ENCODE data around the gene NT5C2. TPM values are rescaled to one million over a fixed set of nuclear protein-coding genes. Genes with fewer than 3 reads are reported as not detected.
A peak's percentile ranks its signal among the peaks of the same experiment; 100 is the strongest.

Gene NT5C2
- total RNA-seq, 2 experiments from 2014 or later, result 71.8 to 74.0 TPM

- H3K4me3 Mint-ChIP-seq, result no peak overlapping the region
- DNase-seq, result no peak
- H3K27ac Mint-ChIP-seq, result no peak overlapping the region
- H3K36me3 Mint-ChIP-seq (ENCODE audit: low read depth), result peaks cover 19% of the 10 kb centered on the region
- H3K4me1 Mint-ChIP-seq, result peaks cover 3% of the 10 kb centered on the region
- H3K9me3 Mint-ChIP-seq, result no peaks in the 10 kb centered on the region
- no peaks in the 10 kb centered on the region for H3K27me3 Mint-ChIP-seq
- POLR2A ChIA-PET, result interaction anchor here (1.5 kb wide), 1 partner anchor 157 kb away, joined by 3 read pairs; no protein-coding TSS in a partner anchor
- CTCF ChIA-PET, result interaction anchor here (1.6 kb wide), 1 partner anchor 162 kb away, joined by 4 read pairs; no protein-coding TSS in a partner anchor
Observed at GRCh38 chr10:103082683-103083082, 110.4 kb downstream of the NT5C2 start.

GRCh38 chr10:103080891-103081581 lies 112.0 kb downstream of the NT5C2 start:
- ChIA-PET CTCF (interaction anchor here (0.6 kb wide), 1 partner anchor 167 kb away, joined by 3 read pairs; no protein-coding TSS in a partner anchor), POLR2A (interaction anchor here (1.2 kb wide), 1 partner anchor 163 kb away, joined by 4 read pairs; the partner anchor contains the start of gene CNNM2)

GRCh38 chr10:103079946-103080345 lies 113.1 kb downstream of the NT5C2 start:
- Mint-ChIP-seq H3K27ac (no peak overlapping the region), H3K4me1 (peaks cover 3% of the 10 kb centered on the region)
- POLR2A ChIA-PET, result no interaction called here

More at GRCh38 chr10:103080891-103081581, 112.0 kb downstream of the NT5C2 start:
- Mint-ChIP-seq H3K36me3 (ENCODE audit: low read depth) (peaks cover 9% of the 10 kb centered on the region), H3K27me3 (no peaks in the 10 kb centered on the region), H3K4me1 (peaks cover 3% of the 10 kb centered on the region), H3K4me3 (no peak overlapping the region), H3K27ac (no peak overlapping the region), H3K9me3 (no peaks in the 10 kb centered on the region)
- DNase-seq, result no peak

GRCh38 chr10:103079100-103079499 lies 114.0 kb downstream of the NT5C2 start:
- no peak for DNase-seq
- no peak overlapping the region for H3K27ac Mint-ChIP-seq
- peaks cover 3% of the 10 kb centered on the region for H3K4me1 Mint-ChIP-seq
- H3K9me3 Mint-ChIP-seq, result no peaks in the 10 kb centered on the region
- ChIA-PET CTCF (no interaction called here), POLR2A (no interaction called here)
- no peaks in the 10 kb centered on the region for H3K27me3 Mint-ChIP-seq
- H3K4me3 Mint-ChIP-seq, result no peak overlapping the region
- H3K36me3 Mint-ChIP-seq (ENCODE audit: low read depth), result no peaks in the 10 kb centered on the region

More at GRCh38 chr10:103079946-103080345, 113.1 kb downstream of the NT5C2 start:
- no peak overlapping the region for H3K4me3 Mint-ChIP-seq
- no peaks in the 10 kb centered on the region for H3K9me3 Mint-ChIP-seq
- H3K27me3 Mint-ChIP-seq, result no peaks in the 10 kb centered on the region
- CTCF ChIA-PET, result no interaction called here
- DNase-seq, result no peak
- no peaks in the 10 kb centered on the region for H3K36me3 Mint-ChIP-seq (ENCODE audit: low read depth)

GRCh38 chr10:103078676-103079075 lies 114.4 kb downstream of the NT5C2 start:
- Mint-ChIP-seq H3K9me3 (no peaks in the 10 kb centered on the region), H3K4me3 (no peak overlapping the region), H3K36me3 (ENCODE audit: low read depth) (no peaks in the 10 kb centered on the region), H3K27me3 (no peaks in the 10 kb centered on the region), H3K4me1 (peaks cover 3% of the 10 kb centered on the region), H3K27ac (no peak overlapping the region)
- CTCF ChIA-PET, result no interaction called here
- POLR2A ChIA-PET, result no interaction called here
- no peak for DNase-seq

- Mint-ChIP-seq H3K36me3 (ENCODE audit: low read depth) (no peaks in the 10 kb centered on the region), H3K9me3 (no peaks in the 10 kb centered on the region), H3K4me1 (peaks cover 3% of the 10 kb centered on the region), H3K27ac (no peak overlapping the region), H3K27me3 (no peaks in the 10 kb centered on the region), H3K4me3 (no peak overlapping the region)
- DNase-seq, result no peak
- ChIA-PET CTCF (no interaction called here), POLR2A (no interaction called here)
Observed at GRCh38 chr10:103078309-103078615, 114.8 kb downstream of the NT5C2 start.

GRCh38 chr10:103077491-103078308 lies 115.4 kb downstream of the NT5C2 start:
- Mint-ChIP-seq H3K9me3 (no peaks in the 10 kb centered on the region), H3K36me3 (ENCODE audit: low read depth) (no peaks in the 10 kb centered on the region), H3K4me3 (no peak overlapping the region), H3K27ac (no peak overlapping the region), H3K4me1 (peaks cover 3% of the 10 kb centered on the region), H3K27me3 (no peaks in the 10 kb centered on the region)
- ChIA-PET POLR2A (no interaction called here), CTCF (interaction anchor here (1.3 kb wide), 1 partner anchor 165 kb away, joined by 3 read pairs; no protein-coding TSS in a partner anchor)
- no peak for DNase-seq

GRCh38 chr10:103077020-103077419 lies 116.1 kb downstream of the NT5C2 start:
- CTCF ChIA-PET, result interaction anchor here (0.8 to 1.3 kb wide), 2 partner anchors 24 to 165 kb away, joined by 3 read pairs; no protein-coding TSS in a partner anchor

GRCh38 chr10:103072891-103073290 lies 120.2 kb downstream of the NT5C2 start:
- no peak overlapping the region for H3K27ac Mint-ChIP-seq

More at GRCh38 chr10:103077020-103077419, 116.1 kb downstream of the NT5C2 start:
- no peaks in the 10 kb centered on the region for H3K27me3 Mint-ChIP-seq
- H3K4me3 Mint-ChIP-seq, result no peak overlapping the region
- H3K9me3 Mint-ChIP-seq, result no peaks in the 10 kb centered on the region
- POLR2A ChIA-PET, result no interaction called here
- no peak overlapping the region for H3K27ac Mint-ChIP-seq
- DNase-seq, result no peak
- no peaks in the 10 kb centered on the region for H3K36me3 Mint-ChIP-seq (ENCODE audit: low read depth)
- H3K4me1 Mint-ChIP-seq, result peaks cover 3% of the 10 kb centered on the region

GRCh38 chr10:103072276-103072675 lies 120.8 kb downstream of the NT5C2 start:
- no peaks in the 10 kb centered on the region for H3K9me3 Mint-ChIP-seq
- POLR2A ChIA-PET, result interaction anchor here (0.9 kb wide), 1 partner anchor 158 kb away, joined by 3 read pairs; no protein-coding TSS in a partner anchor
- H3K27me3 Mint-ChIP-seq, result no peaks in the 10 kb centered on the region
- no peak overlapping the region for H3K27ac Mint-ChIP-seq
- no peaks in the 10 kb centered on the region for H3K36me3 Mint-ChIP-seq (ENCODE audit: low read depth)
- H3K4me1 Mint-ChIP-seq, result peaks cover 30% of the 10 kb centered on the region
- CTCF ChIA-PET, result interaction anchor here (1.1 kb wide), 1 partner anchor 155 kb away, joined by 4 read pairs; the partner anchor contains the start of gene CNNM2
- DNase-seq, result no peak
- no peak overlapping the region for H3K4me3 Mint-ChIP-seq

More at GRCh38 chr10:103072891-103073290, 120.2 kb downstream of the NT5C2 start:
- no peak overlapping the region for H3K4me3 Mint-ChIP-seq
- DNase-seq, result no peak
- ChIA-PET POLR2A (interaction anchor here (0.9 kb wide), 1 partner anchor 158 kb away, joined by 3 read pairs; no protein-coding TSS in a partner anchor), CTCF (interaction anchor here (1.1 kb wide), 1 partner anchor 155 kb away, joined by 4 read pairs; the partner anchor contains the start of gene CNNM2)
- H3K4me1 Mint-ChIP-seq, result peaks cover 30% of the 10 kb centered on the region
- no peaks in the 10 kb centered on the region for H3K36me3 Mint-ChIP-seq (ENCODE audit: low read depth)
- no peaks in the 10 kb centered on the region for H3K9me3 Mint-ChIP-seq
- no peaks in the 10 kb centered on the region for H3K27me3 Mint-ChIP-seq

GRCh38 chr10:103069453-103070331 lies 123.4 kb downstream of the NT5C2 start:
- H3K27me3 Mint-ChIP-seq, result no peaks in the 10 kb centered on the region
- no peak overlapping the region for H3K4me3 Mint-ChIP-seq
- H3K4me1 Mint-ChIP-seq, result peaks cover 30% of the 10 kb centered on the region
- ChIA-PET POLR2A (interaction anchor here (0.6 to 4.0 kb wide), 5 partner anchors 16 to 155 kb away, joined by 3 to 26 read pairs (median 3); partner anchors contain the start of gene CNNM2), CTCF (interaction anchor here (0.6 to 4.7 kb wide), 8 partner anchors 15 to 265 kb away, joined by 3 to 90 read pairs (median 4); partner anchors contain the start of gene CNNM2)
- H3K9me3 Mint-ChIP-seq, result no peaks in the 10 kb centered on the region
- H3K36me3 Mint-ChIP-seq (ENCODE audit: low read depth), result no peaks in the 10 kb centered on the region
- peak; percentile 73 for DNase-seq
- H3K27ac Mint-ChIP-seq, result peak overlapping the region; percentile 69

GRCh38 chr10:103067956-103068355 lies 125.1 kb downstream of the NT5C2 start:
- H3K36me3 Mint-ChIP-seq (ENCODE audit: low read depth), result no peaks in the 10 kb centered on the region
- ChIA-PET CTCF (interaction anchor here (1.2 to 4.7 kb wide), 3 partner anchors 142 to 177 kb away, joined by 3 to 90 read pairs (median 4); partner anchors contain the start of gene CNNM2), POLR2A (interaction anchor here (4.0 kb wide), 1 partner anchor 151 kb away, joined by 26 read pairs; the partner anchor contains the start of gene CNNM2)
- H3K4me1 Mint-ChIP-seq, result peaks cover 30% of the 10 kb centered on the region
- H3K4me3 Mint-ChIP-seq, result no peak overlapping the region
- no peaks in the 10 kb centered on the region for H3K9me3 Mint-ChIP-seq
- no peak for DNase-seq
- no peak overlapping the region for H3K27ac Mint-ChIP-seq
- H3K27me3 Mint-ChIP-seq, result no peaks in the 10 kb centered on the region
